MM.1S (cell line): ENCODE data around the gene LGR5.

Experiments
- DNase-seq: peaks from one replicate; pipeline ENCODE4 v3.0.0-alpha.2; 2015
- H2AFZ ChIP-seq: fragments of 300-600 bp; sonication (generic); 2 replicates; pipeline ENCODE4 v1.6.0; 2016; ENCODE audit warnings: antibody characterized with exemption, low read length
- H3F3A ChIP-seq: fragments of 300-600 bp; sonication (generic); 2 replicates; pipeline ENCODE4 v1.6.1; 2016; ENCODE audit warnings: mild to moderate bottlenecking, antibody characterized with exemption, low read length, moderate library complexity, mixed read lengths; ENCODE audit not compliant: insufficient read depth
- H3K27ac ChIP-seq: fragments of 300-600 bp; sonication (generic); 2 replicates; pipeline ENCODE4 v1.5.1; 2016; ENCODE audit warnings: mild to moderate bottlenecking, low read length
- H3K27me3 ChIP-seq: fragments of 300-600 bp; sonication (generic); replicated peaks from 2 replicates; pipeline ENCODE4 v1.6.0; 2016; ENCODE audit warnings: low read length; ENCODE audit not compliant: insufficient read depth
- H3K36me3 ChIP-seq: fragments of 300-600 bp; sonication (generic); replicated peaks from 2 replicates; pipeline ENCODE4 v1.6.1; 2016; ENCODE audit warnings: mild to moderate bottlenecking, low read length, mixed read lengths; ENCODE audit not compliant: insufficient read depth
- H3K4me1 ChIP-seq: fragments of 300-600 bp; sonication (generic); 2 replicates; pipeline ENCODE4 v1.6.1; 2016; ENCODE audit warnings: low read length, mixed read lengths
- H3K4me2 ChIP-seq: fragments of 300-600 bp; sonication (generic); 2 replicates; pipeline ENCODE4 v1.6.0; 2016; ENCODE audit warnings: low read depth, low read length
- H3K4me3 ChIP-seq: fragments of 300-600 bp; sonication (generic); 2 replicates; pipeline ENCODE4 v1.5.1; 2016; ENCODE audit warnings: low read length, mixed read lengths
- H3K79me2 ChIP-seq: fragments of 300-600 bp; sonication (generic); 2 replicates; pipeline ENCODE4 v1.6.1; 2016; ENCODE audit warnings: mixed run types, low read length, mixed read lengths
- H3K9ac ChIP-seq: fragments of 300-600 bp; sonication (generic); 2 replicates; pipeline ENCODE4 v1.6.1; 2016; ENCODE audit warnings: low read length, mixed read lengths
- H3K9me2 ChIP-seq: fragments of 300-600 bp; sonication (generic); replicated peaks from 2 replicates; pipeline ENCODE4 v1.6.1; 2016; ENCODE audit warnings: mild to moderate bottlenecking, low read length, mixed read lengths; ENCODE audit not compliant: insufficient read depth
- H3K9me3 ChIP-seq: fragments of 300-600 bp; sonication (generic); replicated peaks from 2 replicates; pipeline ENCODE4 v1.6.1; 2016; ENCODE audit warnings: mild to moderate bottlenecking, low read length, mixed read lengths; ENCODE audit not compliant: insufficient read depth
- H4K20me1 ChIP-seq: fragments of 300-600 bp; sonication (generic); 2 replicates; pipeline ENCODE4 v1.6.1; 2016; ENCODE audit warnings: mild to moderate bottlenecking, low read length, moderate library complexity, mixed read lengths; ENCODE audit not compliant: insufficient read depth
- EZH2 ChIP-seq: fragments of 300-600 bp; sonication (generic); optimal IDR thresholded peaks from 2 replicates; pipeline ENCODE3; 2017; ENCODE audit warnings: low read depth, mild to moderate bottlenecking, antibody characterized with exemption, low read length, mixed read lengths
- EZH2phosphoT487 ChIP-seq: fragments of 300-600 bp; sonication (generic); IDR thresholded peaks from 2 replicates; pipeline ENCODE4 v1.6.1; 2018; ENCODE audit warnings: antibody characterized with exemption, low read length
- TF ChIP-seq, protein P1 (sequence below): fragments of 300-600 bp; sonication (generic); IDR thresholded peaks from 2 replicates; pipeline ENCODE4 v1.5.1; 2016; ENCODE audit warnings: antibody characterized with exemption, low read length, mixed read lengths

LGR5 gene

DNA sequence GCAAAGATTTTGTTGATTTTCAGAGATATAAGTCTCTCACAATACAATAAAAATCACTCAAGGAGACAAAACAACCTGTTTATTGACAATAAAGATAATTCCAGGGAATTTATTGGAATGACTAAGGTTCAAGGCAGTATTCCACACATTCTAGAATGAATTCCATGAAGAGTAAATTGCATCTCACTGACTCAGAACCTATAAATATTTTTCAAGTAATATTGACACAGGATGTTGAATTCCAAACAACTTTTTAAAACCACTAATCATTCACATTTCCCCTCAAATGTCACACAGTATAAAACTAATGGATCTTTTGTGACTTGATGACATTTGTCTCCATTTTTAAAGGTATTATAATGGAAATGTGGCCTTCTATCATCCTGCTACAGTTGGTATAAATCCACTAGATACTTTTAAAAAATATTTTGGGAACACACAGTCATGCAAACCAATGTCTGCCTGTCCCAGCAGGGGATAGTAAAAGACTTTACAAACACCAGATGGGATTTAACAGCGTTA lies 42.1 kb upstream of the LGR5 start:
- no peak overlapping the region for H3K27ac ChIP-seq
- DNase-seq, result no peak

DNA sequence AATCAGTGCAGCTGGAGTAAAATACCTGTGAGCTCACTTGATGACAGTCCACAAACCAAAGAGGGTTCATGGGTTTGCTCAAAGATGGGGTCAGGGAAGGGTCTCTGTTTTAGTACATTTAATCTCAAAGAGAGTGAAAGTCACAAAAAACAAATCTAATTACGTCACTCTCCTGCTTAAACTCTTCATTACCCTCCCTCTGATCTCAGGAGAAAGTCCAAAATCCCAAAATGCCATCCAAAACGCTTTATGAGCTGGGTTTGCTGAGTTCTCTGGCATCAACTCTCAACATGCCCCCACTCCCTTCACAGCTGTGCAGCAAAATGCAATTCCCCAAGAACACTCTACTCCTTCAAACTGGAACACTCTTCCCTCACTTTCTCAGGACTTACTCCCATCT lies 40.4 kb upstream of the LGR5 start:
- H3K9me3 ChIP-seq, result no peaks in the 10 kb centered on the region
- no peaks in the 10 kb centered on the region for H3K9me2 ChIP-seq

More for the DNA sequence above, 42.1 kb upstream of the LGR5 start:
- H3F3A ChIP-seq, result no peaks in the 10 kb centered on the region
- H3K4me2 ChIP-seq, result no peak overlapping the region
- no peak overlapping the region for H3K4me3 ChIP-seq
- H3K36me3 ChIP-seq, result no peaks in the 10 kb centered on the region
- H3K9me2 ChIP-seq, result no peaks in the 10 kb centered on the region
- H4K20me1 ChIP-seq, result no peaks in the 10 kb centered on the region
- no peak overlapping the region for H3K9ac ChIP-seq
- no peaks in the 10 kb centered on the region for H3K9me3 ChIP-seq
- no peaks in the 10 kb centered on the region for H3K4me1 ChIP-seq
- H2AFZ ChIP-seq, result no peak overlapping the region
- no peaks in the 10 kb centered on the region for H3K79me2 ChIP-seq
- H3K27me3 ChIP-seq, result no peaks in the 10 kb centered on the region
- TF ChIP-seq EZH2 (no peak), EZH2phosphoT487 (no peak)
- TF ChIP-seq, protein P1, sequence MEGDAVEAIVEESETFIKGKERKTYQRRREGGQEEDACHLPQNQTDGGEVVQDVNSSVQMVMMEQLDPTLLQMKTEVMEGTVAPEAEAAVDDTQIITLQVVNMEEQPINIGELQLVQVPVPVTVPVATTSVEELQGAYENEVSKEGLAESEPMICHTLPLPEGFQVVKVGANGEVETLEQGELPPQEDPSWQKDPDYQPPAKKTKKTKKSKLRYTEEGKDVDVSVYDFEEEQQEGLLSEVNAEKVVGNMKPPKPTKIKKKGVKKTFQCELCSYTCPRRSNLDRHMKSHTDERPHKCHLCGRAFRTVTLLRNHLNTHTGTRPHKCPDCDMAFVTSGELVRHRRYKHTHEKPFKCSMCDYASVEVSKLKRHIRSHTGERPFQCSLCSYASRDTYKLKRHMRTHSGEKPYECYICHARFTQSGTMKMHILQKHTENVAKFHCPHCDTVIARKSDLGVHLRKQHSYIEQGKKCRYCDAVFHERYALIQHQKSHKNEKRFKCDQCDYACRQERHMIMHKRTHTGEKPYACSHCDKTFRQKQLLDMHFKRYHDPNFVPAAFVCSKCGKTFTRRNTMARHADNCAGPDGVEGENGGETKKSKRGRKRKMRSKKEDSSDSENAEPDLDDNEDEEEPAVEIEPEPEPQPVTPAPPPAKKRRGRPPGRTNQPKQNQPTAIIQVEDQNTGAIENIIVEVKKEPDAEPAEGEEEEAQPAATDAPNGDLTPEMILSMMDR, result no peak

DNA sequence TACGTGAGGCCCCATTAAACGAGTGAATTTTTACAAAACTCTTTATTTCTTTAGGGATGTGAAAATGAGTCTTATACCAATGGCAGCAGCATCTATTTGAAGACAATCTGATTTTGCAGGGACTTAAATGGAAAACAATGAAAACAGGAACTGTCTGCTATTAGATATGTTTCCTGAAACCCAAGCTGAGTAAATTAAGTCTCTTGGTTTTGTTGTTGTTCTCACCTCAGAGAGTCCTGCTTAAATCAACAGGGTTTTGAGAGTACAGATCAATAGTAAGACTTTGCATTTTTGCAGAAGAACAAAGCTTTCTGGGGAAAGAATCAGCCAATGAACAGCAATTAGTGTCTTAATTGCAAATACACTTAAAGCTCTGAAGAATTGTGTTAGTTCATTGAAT lies 39.1 kb upstream of the LGR5 start:
- H3K27me3 ChIP-seq, result no peaks in the 10 kb centered on the region
- no peak overlapping the region for H3K27ac ChIP-seq
- H3K79me2 ChIP-seq, result no peaks in the 10 kb centered on the region
- H3K36me3 ChIP-seq, result no peaks in the 10 kb centered on the region
- H3K9ac ChIP-seq, result no peak overlapping the region
- H3K4me1 ChIP-seq, result no peaks in the 10 kb centered on the region
- no peak for DNase-seq
- no peak overlapping the region for H2AFZ ChIP-seq
- H4K20me1 ChIP-seq, result no peaks in the 10 kb centered on the region
- H3K9me3 ChIP-seq, result no peaks in the 10 kb centered on the region
- H3K4me3 ChIP-seq, result no peak overlapping the region
- TF ChIP-seq EZH2phosphoT487 (no peak), EZH2 (no peak)
- H3K9me2 ChIP-seq, result no peaks in the 10 kb centered on the region
- no peaks in the 10 kb centered on the region for H3F3A ChIP-seq
- H3K4me2 ChIP-seq, result no peak overlapping the region

More for the DNA sequence above, 40.4 kb upstream of the LGR5 start:
- H3K79me2 ChIP-seq, result no peaks in the 10 kb centered on the region
- H3K9ac ChIP-seq, result no peak overlapping the region
- no peaks in the 10 kb centered on the region for H3K27me3 ChIP-seq
- no peak overlapping the region for H3K27ac ChIP-seq
- H3K36me3 ChIP-seq, result no peaks in the 10 kb centered on the region
- no peaks in the 10 kb centered on the region for H4K20me1 ChIP-seq
- H3K4me3 ChIP-seq, result no peak overlapping the region
- no peaks in the 10 kb centered on the region for H3K4me1 ChIP-seq
- no peak for DNase-seq
- no peak for TF ChIP-seq EZH2
- TF ChIP-seq, protein P1, result no peak
- TF ChIP-seq EZH2phosphoT487, result no peak
- no peak overlapping the region for H2AFZ ChIP-seq
- no peak overlapping the region for H3K4me2 ChIP-seq
- H3F3A ChIP-seq, result no peaks in the 10 kb centered on the region

DNA sequence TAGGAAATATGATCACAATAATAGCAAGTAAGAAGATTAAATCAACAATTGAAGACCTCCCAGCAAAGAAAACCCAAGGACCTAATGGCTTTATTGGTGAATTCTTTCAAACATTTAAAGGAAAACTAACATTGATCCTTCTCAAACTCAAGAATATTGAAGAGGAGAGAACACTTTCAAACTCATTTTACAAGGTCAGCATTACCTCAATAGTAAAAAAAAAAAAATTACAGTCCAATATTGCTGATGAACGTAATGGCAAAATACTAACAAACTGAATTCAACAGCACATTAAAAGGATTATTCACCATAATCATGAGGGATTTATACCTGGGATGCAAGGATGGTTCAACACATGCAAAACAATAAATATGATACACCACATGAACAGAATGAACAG lies 33.7 kb upstream of the LGR5 start:
- Histone ChIP-seq H3K4me2 (no peak overlapping the region), H4K20me1 (no peaks in the 10 kb centered on the region), H3K4me1 (no peaks in the 10 kb centered on the region), H3K9ac (no peak overlapping the region), H3K36me3 (no peaks in the 10 kb centered on the region), H3K9me2 (no peaks in the 10 kb centered on the region), H3F3A (no peaks in the 10 kb centered on the region), H3K79me2 (no peaks in the 10 kb centered on the region), H3K27ac (no peak overlapping the region), H3K4me3 (no peak overlapping the region), H3K27me3 (no peaks in the 10 kb centered on the region), H3K9me3 (no peaks in the 10 kb centered on the region), H2AFZ (no peak overlapping the region)
- DNase-seq, result no peak
- TF ChIP-seq EZH2 (no peak), EZH2phosphoT487 (no peak)
- TF ChIP-seq, protein P1, result no peak
